ENCODE results near the gene RASA4B.
"Not testable (repeated sequence)": the region's sequence is repeated elsewhere in the genome, so short reads cannot be mapped to it uniquely, and the experiment has no call there.

Gene RASA4B

GRCh38 chr7:102514881-102515721 is 2.5 kb downstream of the RASA4B start:
- not testable (repeated sequence) for H3K4me3 ChIP-seq (ENCODE audit: low read depth, low read length); DNase-seq (ENCODE audit: low read depth)

- peak; percentile 28 for DNase-seq (ENCODE audit: low read depth)
- not testable (repeated sequence) for H3K4me3 ChIP-seq (ENCODE audit: low read depth, low read length)
Observed at GRCh38 chr7:102512642-102513221, 4.8 kb downstream of the RASA4B start.

GRCh38 chr7:102511860-102512522 is 5.6 kb downstream of the RASA4B start:
- DNase-seq (ENCODE audit: low read depth); H3K4me3 ChIP-seq (ENCODE audit: low read depth, low read length): not testable (repeated sequence)

- DNase-seq (ENCODE audit: low read depth); H3K4me3 ChIP-seq (ENCODE audit: low read depth, low read length): not testable (repeated sequence)
Observed at GRCh38 chr7:102510575-102510974, 7.0 kb downstream of the RASA4B start.

- DNase-seq (ENCODE audit: low read depth): not testable (repeated sequence)
Observed at GRCh38 chr7:102507410-102508088, 10.0 kb downstream of the RASA4B start.

GRCh38 chr7:102505298-102506185 is 12.0 kb downstream of the RASA4B start:
- H3K4me3 ChIP-seq (ENCODE audit: low read depth, low read length); DNase-seq (ENCODE audit: low read depth): not testable (repeated sequence)

More at GRCh38 chr7:102507410-102508088, 10.0 kb downstream of the RASA4B start:
- H3K4me3 ChIP-seq (ENCODE audit: low read depth, low read length): not testable (repeated sequence)

- not testable (repeated sequence) for H3K4me3 ChIP-seq (ENCODE audit: low read depth, low read length); DNase-seq (ENCODE audit: low read depth)
Observed at GRCh38 chr7:102503141-102503540, 14.4 kb downstream of the RASA4B start.

- not testable (repeated sequence) for H3K4me3 ChIP-seq (ENCODE audit: low read depth, low read length); DNase-seq (ENCODE audit: low read depth)
Observed at GRCh38 chr7:102498321-102498720, 19.3 kb downstream of the RASA4B start.

GRCh38 chr7:102497308-102497707 is 20.3 kb downstream of the RASA4B start:
- not testable (repeated sequence) for H3K4me3 ChIP-seq (ENCODE audit: low read depth, low read length); DNase-seq (ENCODE audit: low read depth)

GRCh38 chr7:102496861-102497260 is 20.7 kb downstream of the RASA4B start:
- DNase-seq (ENCODE audit: low read depth); H3K4me3 ChIP-seq (ENCODE audit: low read depth, low read length): not testable (repeated sequence)

GRCh38 chr7:102494473-102495149 is 23.0 kb downstream of the RASA4B start:
- DNase-seq (ENCODE audit: low read depth); H3K4me3 ChIP-seq (ENCODE audit: low read depth, low read length): not testable (repeated sequence)

- not testable (repeated sequence) for H3K4me3 ChIP-seq (ENCODE audit: low read depth, low read length); DNase-seq (ENCODE audit: low read depth)
Observed at GRCh38 chr7:102494026-102494425, 23.6 kb downstream of the RASA4B start.

- not testable (repeated sequence) for DNase-seq (ENCODE audit: low read depth); H3K4me3 ChIP-seq (ENCODE audit: low read depth, low read length)
Observed at GRCh38 chr7:102493220-102493935, 24.2 kb downstream of the RASA4B start.

GRCh38 chr7:102490529-102491075 is 27.0 kb downstream of the RASA4B start:
- not testable (repeated sequence) for DNase-seq (ENCODE audit: low read depth); H3K4me3 ChIP-seq (ENCODE audit: low read depth, low read length)

- not testable (repeated sequence) for DNase-seq (ENCODE audit: low read depth); H3K4me3 ChIP-seq (ENCODE audit: low read depth, low read length)
Observed at GRCh38 chr7:102484317-102484716, 33.3 kb downstream of the RASA4B start.

- not testable (repeated sequence) for DNase-seq (ENCODE audit: low read depth); H3K4me3 ChIP-seq (ENCODE audit: low read depth, low read length)
Observed at GRCh38 chr7:102481962-102482361, 35.6 kb downstream of the RASA4B start.

Data from choroid plexus epithelial cell (primary cell).